Measurements from ENCODE around the gene KIF3A.

KIF3A gene

GRCh38 chr5:132746592-132746953, 9.2 kb upstream of the KIF3A start:
- Histone ChIP-seq H3K27ac (peak overlapping the region; percentile 89), H3K4me3 (IDR thresholded peaks at IDR 0.05; ENCODE audit: insufficient read depth, low read depth, low read length) (no peak overlapping the region), H3K36me3 (ENCODE audit: insufficient read depth) (no peaks in the 10 kb centered on the region), H3K27me3 (ENCODE audit: insufficient read depth, low read depth) (no peaks in the 10 kb centered on the region), H2AFZ (ENCODE audit: low read depth) (peak overlapping the region; percentile 87), H3K4me1 (ENCODE audit: low read depth, poor library complexity, severe bottlenecking) (peaks cover 50% of the 10 kb centered on the region), H3K79me2 (ENCODE audit: insufficient read depth, low read depth) (peaks cover 4% of the 10 kb centered on the region; the same call in 1 of the 2 replicates), H3K4me2 (peak overlapping the region; percentile 97), H3K9ac (peak overlapping the region; percentile 87; the same call in 1 of the 2 replicates), H4K20me1 (ENCODE audit: insufficient read depth) (no peaks in the 10 kb centered on the region)
- TF ChIP-seq, protein P1, sequence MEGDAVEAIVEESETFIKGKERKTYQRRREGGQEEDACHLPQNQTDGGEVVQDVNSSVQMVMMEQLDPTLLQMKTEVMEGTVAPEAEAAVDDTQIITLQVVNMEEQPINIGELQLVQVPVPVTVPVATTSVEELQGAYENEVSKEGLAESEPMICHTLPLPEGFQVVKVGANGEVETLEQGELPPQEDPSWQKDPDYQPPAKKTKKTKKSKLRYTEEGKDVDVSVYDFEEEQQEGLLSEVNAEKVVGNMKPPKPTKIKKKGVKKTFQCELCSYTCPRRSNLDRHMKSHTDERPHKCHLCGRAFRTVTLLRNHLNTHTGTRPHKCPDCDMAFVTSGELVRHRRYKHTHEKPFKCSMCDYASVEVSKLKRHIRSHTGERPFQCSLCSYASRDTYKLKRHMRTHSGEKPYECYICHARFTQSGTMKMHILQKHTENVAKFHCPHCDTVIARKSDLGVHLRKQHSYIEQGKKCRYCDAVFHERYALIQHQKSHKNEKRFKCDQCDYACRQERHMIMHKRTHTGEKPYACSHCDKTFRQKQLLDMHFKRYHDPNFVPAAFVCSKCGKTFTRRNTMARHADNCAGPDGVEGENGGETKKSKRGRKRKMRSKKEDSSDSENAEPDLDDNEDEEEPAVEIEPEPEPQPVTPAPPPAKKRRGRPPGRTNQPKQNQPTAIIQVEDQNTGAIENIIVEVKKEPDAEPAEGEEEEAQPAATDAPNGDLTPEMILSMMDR (conservative IDR thresholded peaks at IDR 0.05; ENCODE audit: low read depth, low read length): no peak

- H3K4me2 ChIP-seq: no peak overlapping the region
- H3K27me3 ChIP-seq (ENCODE audit: insufficient read depth, low read depth): no peaks in the 10 kb centered on the region
- no peak overlapping the region for H3K4me3 ChIP-seq (IDR thresholded peaks at IDR 0.05; ENCODE audit: insufficient read depth, low read depth, low read length)
- H2AFZ ChIP-seq (ENCODE audit: low read depth): no peak overlapping the region
- H4K20me1 ChIP-seq (ENCODE audit: insufficient read depth): no peaks in the 10 kb centered on the region
- H3K9ac ChIP-seq: no peak overlapping the region
- H3K27ac ChIP-seq: no peak overlapping the region
- peaks cover 32% of the 10 kb centered on the region for H3K4me1 ChIP-seq (ENCODE audit: low read depth, poor library complexity, severe bottlenecking)
- TF ChIP-seq, protein P1 (conservative IDR thresholded peaks at IDR 0.05; ENCODE audit: low read depth, low read length): no peak
- peaks cover 4% of the 10 kb centered on the region; the same call in 1 of the 2 replicates for H3K79me2 ChIP-seq (ENCODE audit: insufficient read depth, low read depth)
- no peaks in the 10 kb centered on the region for H3K36me3 ChIP-seq (ENCODE audit: insufficient read depth)
Measured at GRCh38 chr5:132744659-132745058, 7.3 kb upstream of the KIF3A start.

DNA sequence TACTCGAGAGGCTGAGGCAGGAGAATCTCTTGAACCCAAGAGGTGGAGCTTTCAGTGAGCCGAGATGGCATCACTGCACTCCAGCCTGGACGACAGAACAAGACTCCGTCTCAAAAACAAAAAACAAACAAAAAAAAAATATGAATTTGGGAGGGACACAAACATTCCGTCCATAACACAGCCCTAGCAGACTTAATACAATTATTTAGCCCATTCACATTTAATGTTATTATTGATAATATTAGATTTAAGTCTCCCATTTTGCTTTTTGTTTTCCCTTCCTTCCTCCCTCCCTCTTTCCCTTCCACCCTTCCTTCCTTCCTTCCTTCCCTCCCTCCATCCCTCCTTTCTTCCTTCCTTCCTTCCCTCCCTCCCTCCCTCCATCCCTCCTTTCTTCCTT, 5.3 kb upstream of the KIF3A start:
- TF ChIP-seq, protein P1 (conservative IDR thresholded peaks at IDR 0.05; ENCODE audit: low read depth, low read length): no peak

GRCh38 chr5:132742158-132742557, 4.8 kb upstream of the KIF3A start:
- H3K27ac ChIP-seq: no peak overlapping the region
- no peak overlapping the region for H3K4me3 ChIP-seq (IDR thresholded peaks at IDR 0.05; ENCODE audit: insufficient read depth, low read depth, low read length)
- H3K79me2 ChIP-seq (ENCODE audit: insufficient read depth, low read depth): no peaks in the 10 kb centered on the region
- H3K36me3 ChIP-seq (ENCODE audit: insufficient read depth): no peaks in the 10 kb centered on the region
- TF ChIP-seq, protein P1 (conservative IDR thresholded peaks at IDR 0.05; ENCODE audit: low read depth, low read length): no peak
- H2AFZ ChIP-seq (ENCODE audit: low read depth): no peak overlapping the region
- no peaks in the 10 kb centered on the region for H3K27me3 ChIP-seq (ENCODE audit: insufficient read depth, low read depth)
- H3K9ac ChIP-seq: no peak overlapping the region
- H3K4me2 ChIP-seq: no peak overlapping the region
- H4K20me1 ChIP-seq (ENCODE audit: insufficient read depth): no peaks in the 10 kb centered on the region
- H3K4me1 ChIP-seq (ENCODE audit: low read depth, poor library complexity, severe bottlenecking): peaks cover 21% of the 10 kb centered on the region

More for the DNA sequence above, 5.3 kb upstream of the KIF3A start:
- no peaks in the 10 kb centered on the region for H4K20me1 ChIP-seq (ENCODE audit: insufficient read depth)
- no peaks in the 10 kb centered on the region for H3K27me3 ChIP-seq (ENCODE audit: insufficient read depth, low read depth)
- no peak overlapping the region for H3K9ac ChIP-seq
- H3K36me3 ChIP-seq (ENCODE audit: insufficient read depth): no peaks in the 10 kb centered on the region
- no peak overlapping the region for H3K27ac ChIP-seq
- peaks cover 21% of the 10 kb centered on the region for H3K4me1 ChIP-seq (ENCODE audit: low read depth, poor library complexity, severe bottlenecking)
- no peak overlapping the region for H2AFZ ChIP-seq (ENCODE audit: low read depth)
- no peaks in the 10 kb centered on the region for H3K79me2 ChIP-seq (ENCODE audit: insufficient read depth, low read depth)
- H3K4me2 ChIP-seq: no peak overlapping the region
- H3K4me3 ChIP-seq (IDR thresholded peaks at IDR 0.05; ENCODE audit: insufficient read depth, low read depth, low read length): no peak overlapping the region
